Keratinocyte (primary cell): ENCODE data around the gene RBBP5. TPM values are rescaled to one million over a fixed set of nuclear protein-coding genes. Genes with fewer than 3 reads are reported as not detected.

Experiments used
- DNase-seq: peaks from one replicate; pipeline ENCODE4 v3.0.0-alpha.2; 2011; ENCODE audit warnings: low read depth, missing footprints, low spot score
- FAIRE-seq: peaks from 2 replicates; lab custom pipeline; 2011; peaks lifted over from hg19 to GRCh38; lab: Jason Lieb, UNC
- H2AFZ ChIP-seq: 2 replicates; pipeline ENCODE4 v1.6.0; 2012; ENCODE audit warnings: low read length, control low read depth, inconsistent platforms; ENCODE audit not compliant: control insufficient read depth
- H3K27ac ChIP-seq: 2 replicates; pipeline ENCODE4 v1.5.1; 2011; ENCODE audit warnings: low read length; ENCODE audit not compliant: control insufficient read depth, insufficient read depth
- H3K27me3 ChIP-seq: 3 replicates; pipeline ENCODE4 v1.6.0; 2011; ENCODE audit warnings: low read length; ENCODE audit not compliant: control insufficient read depth, insufficient read depth; ENCODE audit errors: extremely low read depth
- H3K36me3 ChIP-seq, 2 experiments: 2 replicates in 1 of 2; 3 replicates in 1 of 2; pipeline ENCODE4 v1.5.1; 2011; ENCODE audit warnings: low read length in 2 of 2, mild to moderate bottlenecking in 1 of 2; ENCODE audit not compliant: control insufficient read depth in 2 of 2, insufficient read depth in 2 of 2; ENCODE audit errors: extremely low read depth in 1 of 2
- H3K4me1 ChIP-seq: 3 replicates; pipeline ENCODE4 v1.5.1; 2011; ENCODE audit warnings: low read length; ENCODE audit not compliant: control insufficient read depth, insufficient read depth; ENCODE audit errors: extremely low read depth
- H3K4me2 ChIP-seq: 3 replicates; pipeline ENCODE4 v1.6.0; 2011; ENCODE audit warnings: low read depth, low read length; ENCODE audit not compliant: control insufficient read depth, insufficient read depth; ENCODE audit errors: extremely low read depth
- H3K4me3 ChIP-seq, 3 experiments: fragments of 200-600 bp in 1 of 3; sonication (generic) in 1 of 3; 2 replicates in 2 of 3; 3 replicates in 1 of 3; pipeline ENCODE4 v1.5.1; 2011 to 2016; ENCODE audit warnings: low read length in 3 of 3, mild to moderate bottlenecking in 3 of 3, control low read depth in 2 of 3, inconsistent platforms in 1 of 3, low read depth in 1 of 3, mixed read lengths in 1 of 3, mixed run types in 1 of 3, moderate library complexity in 1 of 3; ENCODE audit not compliant: control insufficient read depth in 2 of 3, insufficient read depth in 2 of 3; ENCODE audit errors: extremely low read depth in 1 of 3
- H3K79me2 ChIP-seq: 2 replicates; pipeline ENCODE4 v1.6.0; 2012; ENCODE audit warnings: low read length; ENCODE audit not compliant: control insufficient read depth, insufficient read depth
- H3K9ac ChIP-seq: 3 replicates; pipeline ENCODE4 v1.6.0; 2011; ENCODE audit warnings: low read length; ENCODE audit not compliant: control insufficient read depth, insufficient read depth; ENCODE audit errors: extremely low read depth
- H3K9me1 ChIP-seq: 3 replicates; pipeline ENCODE4 v1.6.0; 2011; ENCODE audit warnings: low read length; ENCODE audit not compliant: control insufficient read depth, insufficient read depth; ENCODE audit errors: extremely low read depth
- H3K9me3 ChIP-seq: 2 replicates; pipeline ENCODE4 v1.5.1; 2012; ENCODE audit warnings: low read depth, low read length; ENCODE audit not compliant: control insufficient read depth
- H4K20me1 ChIP-seq: 3 replicates; pipeline ENCODE4 v1.6.0; 2011; ENCODE audit warnings: low read length; ENCODE audit not compliant: control insufficient read depth, insufficient read depth; ENCODE audit errors: extremely low read depth
- CTCF ChIP-seq, 3 experiments: IDR thresholded peaks in 1 of 3; conservative IDR thresholded peaks in 1 of 3; optimal IDR thresholded peaks in 1 of 3; 2 replicates in 2 of 3; 3 replicates in 1 of 3; pipeline versions ENCODE3 to v1.5.1; 2011; ENCODE audit warnings: low read length in 3 of 3, mild to moderate bottlenecking in 3 of 3, moderate library complexity in 2 of 3, control low read depth in 1 of 3, inconsistent platforms in 1 of 3; ENCODE audit not compliant: insufficient read depth in 2 of 3; ENCODE audit errors: extremely low read depth in 1 of 3
- EZH2 ChIP-seq: IDR thresholded peaks from one replicate; pipeline ENCODE4 v1.6.1; 2012; ENCODE audit warnings: inconsistent platforms, mild to moderate bottlenecking, low read length, moderate library complexity
- dilution Hi-C: fragments of 300-500 bp; cut with MboI; formaldehyde crosslinking; loops from one replicate; pipeline ENCODE4 v1.7.0; 2020; ENCODE audit warnings: low sequenced_read_pairs; ENCODE audit not compliant: extremely low pct_ligation_motif_present
- polyA plus RNA-seq, 5 experiments: library from polyadenylated mRNA; depleted of rRNA in 3 of 5; stranded (reverse) in 3 of 5; stranded (forward) in 1 of 5; unstranded in 1 of 5; fragments of >200 nt; gene quantifications; 1 replicate in 1 of 5; 2 replicates in 3 of 5; 3 replicates in 1 of 5; pipeline versions ENCODE4 v1.2.1 to v1.2.3, GENCODE V29; 2011 to 2012; ENCODE audit warnings: missing spikeins in 2 of 5, low read depth in 1 of 5, low replicate concordance in 1 of 5

RBBP5 gene
- polyA plus RNA-seq, 1 donor (not counting 4 experiments of a cell fraction or from before 2014, with no cell fraction given), result 12.3 TPM

GRCh38 chr1:205077934-205078311 lies 43.9 kb downstream of the RBBP5 start:
- Histone ChIP-seq H3K27ac (no peak overlapping the region), H3K4me1 (peaks cover 19% of the 10 kb centered on the region), H4K20me1 (no peaks in the 10 kb centered on the region), H3K9me1 (no peaks in the 10 kb centered on the region), H3K9ac (no peak overlapping the region), H3K4me2 (no peak overlapping the region), H3K79me2 (no peaks in the 10 kb centered on the region), H2AFZ (no peak overlapping the region), H3K36me3 (peaks cover 0 to 1% of the 10 kb centered on the region in 2 experiments), H3K4me3 (no peak overlapping the region), H3K27me3 (no peaks in the 10 kb centered on the region), H3K9me3 (no peaks in the 10 kb centered on the region)
- dilution Hi-C loops, result no loop called here
- FAIRE-seq (no peak), DNase-seq (no peak)
- TF ChIP-seq EZH2 (no peak), CTCF (optimal IDR thresholded peaks at IDR 0.05 in 1 of 3, IDR thresholded peaks at IDR 0.05 in 1 of 3, conservative IDR thresholded peaks at IDR 0.05 in 1 of 3; ENCODE audit: extremely low read depth in 1 of 3, insufficient read depth in 2 of 3, low read length in 3 of 3) (no peak)

GRCh38 chr1:205077158-205077933 lies 44.4 kb downstream of the RBBP5 start:
- Histone ChIP-seq H2AFZ (no peak overlapping the region), H3K27me3 (no peaks in the 10 kb centered on the region), H3K9me1 (no peaks in the 10 kb centered on the region), H3K4me3 (no peak overlapping the region), H3K9me3 (no peaks in the 10 kb centered on the region), H3K9ac (no peak overlapping the region), H3K4me1 (peaks cover 20% of the 10 kb centered on the region), H4K20me1 (no peaks in the 10 kb centered on the region), H3K4me2 (no peak overlapping the region), H3K36me3 (peaks cover 0 to 1% of the 10 kb centered on the region in 2 experiments), H3K27ac (no peak overlapping the region), H3K79me2 (no peaks in the 10 kb centered on the region)
- no peak for DNase-seq
- dilution Hi-C loops, result no loop called here
- no peak for FAIRE-seq
- TF ChIP-seq EZH2 (no peak), CTCF (optimal IDR thresholded peaks at IDR 0.05 in 1 of 3, IDR thresholded peaks at IDR 0.05 in 1 of 3, conservative IDR thresholded peaks at IDR 0.05 in 1 of 3; ENCODE audit: extremely low read depth in 1 of 3, insufficient read depth in 2 of 3, low read length in 3 of 3) (no peak)
